DOHH2 (cell line): ENCODE results near the gene ICE1.
"Not testable (repeated sequence)": the region's sequence is repeated elsewhere in the genome, so short reads cannot be mapped to it uniquely, and the experiment has no call there.

Source experiments
- H3F3A ChIP-seq: fragments of 200-600 bp; sonication (generic), shearing (Covaris generic); 2 replicates; pipeline ENCODE4 v1.6.0; 2016; ENCODE audit warnings: antibody characterized with exemption, mild to moderate bottlenecking; ENCODE audit not compliant: control insufficient read depth, insufficient read depth
- H3K27ac ChIP-seq: fragments of 200-600 bp; sonication (generic); 2 replicates; pipeline ENCODE4 v1.5.1; 2014; ENCODE audit warnings: low read depth, mild to moderate bottlenecking, low read length, moderate library complexity
- H3K27me3 ChIP-seq: fragments of 200-600 bp; sonication (generic); 2 replicates; pipeline ENCODE4 v1.6.1; 2014; ENCODE audit warnings: mild to moderate bottlenecking, low read length, mixed read lengths; ENCODE audit not compliant: control insufficient read depth
- H3K36me3 ChIP-seq: fragments of 200-600 bp; sonication (generic); 2 replicates; pipeline ENCODE4 v1.6.1; 2014; ENCODE audit warnings: mild to moderate bottlenecking, low read length, moderate library complexity, mixed read lengths; ENCODE audit not compliant: control insufficient read depth
- H3K4me1 ChIP-seq: fragments of 200-600 bp; sonication (generic); 2 replicates; pipeline ENCODE4 v1.6.1; 2014; ENCODE audit warnings: mild to moderate bottlenecking, low read length, mixed read lengths; ENCODE audit not compliant: control insufficient read depth
- H3K4me2 ChIP-seq: fragments of 200-600 bp; sonication (generic); 2 replicates; pipeline ENCODE4 v1.6.0; 2014; ENCODE audit warnings: mild to moderate bottlenecking, low read length, moderate library complexity
- H3K4me3 ChIP-seq: fragments of 200-600 bp; sonication (generic); 2 replicates; pipeline ENCODE4 v1.5.1; 2014; ENCODE audit warnings: mild to moderate bottlenecking, low read length, mixed read lengths
- H3K79me2 ChIP-seq: fragments of 200-600 bp; sonication (generic); 2 replicates; pipeline ENCODE4 v1.6.1; 2014; ENCODE audit warnings: mild to moderate bottlenecking, low read length, mixed read lengths; ENCODE audit not compliant: control insufficient read depth
- H3K9me2 ChIP-seq: fragments of 200-600 bp; sonication (generic); replicated peaks from 2 replicates; pipeline ENCODE4 v1.6.1; 2014; ENCODE audit warnings: mild to moderate bottlenecking, low read length, mixed read lengths; ENCODE audit not compliant: control insufficient read depth
- H3K9me3 ChIP-seq: fragments of 200-600 bp; sonication (generic); 2 replicates; pipeline ENCODE4 v1.6.1; 2014; ENCODE audit warnings: antibody characterized with exemption, low read length, mixed read lengths; ENCODE audit not compliant: control insufficient read depth, insufficient read depth
- H4K20me1 ChIP-seq: fragments of 200-600 bp; sonication (generic); 2 replicates; pipeline ENCODE4 v1.6.0; 2014; ENCODE audit warnings: low read depth, mild to moderate bottlenecking, antibody characterized with exemption, low read length, moderate library complexity; ENCODE audit not compliant: control insufficient read depth, insufficient read depth
- CTCF ChIP-seq: fragments of 200-600 bp; sonication (generic); IDR thresholded peaks from one replicate; pipeline ENCODE4 v1.5.1; 2014; ENCODE audit warnings: antibody characterized with exemption, mild to moderate bottlenecking, low read depth, low read length; ENCODE audit not compliant: poor library complexity, severe bottlenecking
- EZH2phosphoT487 ChIP-seq: fragments of 200-600 bp; sonication (generic); IDR thresholded peaks from 2 replicates; pipeline ENCODE4 v1.6.1; 2017; ENCODE audit warnings: borderline replicate concordance, mild to moderate bottlenecking, antibody characterized with exemption, low read length, moderate library complexity, mixed read lengths

The ICE1 gene

GRCh38 chr5:5474961-5475360 is 52.5 kb downstream of the ICE1 start:
- no peaks in the 10 kb centered on the region for H3K9me3 ChIP-seq
- H3K4me1 ChIP-seq = no peaks in the 10 kb centered on the region
- H3K27ac ChIP-seq = no peak overlapping the region
- H3K9me2 ChIP-seq = no peaks in the 10 kb centered on the region
- H3K36me3 ChIP-seq = peaks cover 32% of the 10 kb centered on the region
- no peak overlapping the region for H3K4me2 ChIP-seq
- no peaks in the 10 kb centered on the region for H3K79me2 ChIP-seq
- H3F3A ChIP-seq = no peaks in the 10 kb centered on the region
- no peak for TF ChIP-seq EZH2phosphoT487
- TF ChIP-seq CTCF = no peak
- no peaks in the 10 kb centered on the region for H3K27me3 ChIP-seq
- no peak overlapping the region for H3K4me3 ChIP-seq
- no peaks in the 10 kb centered on the region for H4K20me1 ChIP-seq

- no peaks in the 10 kb centered on the region for H3K9me3 ChIP-seq
- H3K4me3 ChIP-seq = no peak overlapping the region
- H3K27me3 ChIP-seq = no peaks in the 10 kb centered on the region
- H3K4me2 ChIP-seq = no peak overlapping the region
- H3K36me3 ChIP-seq = peaks cover 31% of the 10 kb centered on the region
- H3K27ac ChIP-seq = no peak overlapping the region
- H3F3A ChIP-seq = no peaks in the 10 kb centered on the region
- no peaks in the 10 kb centered on the region for H4K20me1 ChIP-seq
- peaks cover 8% of the 10 kb centered on the region for H3K4me1 ChIP-seq
- TF ChIP-seq CTCF = no peak
- no peaks in the 10 kb centered on the region for H3K79me2 ChIP-seq
- no peaks in the 10 kb centered on the region for H3K9me2 ChIP-seq
Observed at GRCh38 chr5:5475975-5476374, 53.5 kb downstream of the ICE1 start.

GRCh38 chr5:5479578-5479977 is 57.1 kb downstream of the ICE1 start:
- H4K20me1 ChIP-seq, H3K9me3 ChIP-seq, H3K9me2 ChIP-seq, H3K27ac ChIP-seq, H3K27me3 ChIP-seq, H3K79me2 ChIP-seq, H3K4me2 ChIP-seq, H3F3A ChIP-seq, H3K4me3 ChIP-seq: not testable (repeated sequence)
- Histone ChIP-seq H3K36me3 (peaks cover 27% of the 10 kb centered on the region), H3K4me1 (peaks cover 13% of the 10 kb centered on the region)

- no peak for TF ChIP-seq CTCF
- TF ChIP-seq EZH2phosphoT487 = no peak
- Histone ChIP-seq H3K9me2 (no peaks in the 10 kb centered on the region), H3K36me3 (peaks cover 16% of the 10 kb centered on the region), H4K20me1 (no peaks in the 10 kb centered on the region), H3K4me1 (peaks cover 13% of the 10 kb centered on the region), H3K27me3 (no peaks in the 10 kb centered on the region), H3K4me3 (no peak overlapping the region), H3K9me3 (no peaks in the 10 kb centered on the region), H3K79me2 (no peaks in the 10 kb centered on the region), H3K4me2 (no peak overlapping the region; the same call in 1 of the 2 replicates), H3K27ac (no peak overlapping the region), H3F3A (no peaks in the 10 kb centered on the region)
Observed at GRCh38 chr5:5480481-5481111, 58.1 kb downstream of the ICE1 start.
